Measurements from ENCODE around the gene ZNF331.

- TF ChIP-seq CTCF (IDR thresholded peaks at IDR 0.05; ENCODE audit: borderline replicate concordance, extremely low read depth, low read length, poor library complexity, severe bottlenecking) (no peak), EZH2 (IDR thresholded peaks at IDR 0.05; ENCODE audit: borderline replicate concordance, low read depth, low read length, severe bottlenecking) (no peak)
Observed at GRCh38 chr19:53540091-53540490, 2.1 kb downstream of the ZNF331 start.
